ENCODE results near the gene DSTYK. TPM values are rescaled to one million over a fixed set of nuclear protein-coding genes. Genes with fewer than 3 reads are reported as not detected.

The DSTYK gene
- total RNA-seq, 2 experiments from 2014 or later, result 13.9 to 15.3 TPM

DNA sequence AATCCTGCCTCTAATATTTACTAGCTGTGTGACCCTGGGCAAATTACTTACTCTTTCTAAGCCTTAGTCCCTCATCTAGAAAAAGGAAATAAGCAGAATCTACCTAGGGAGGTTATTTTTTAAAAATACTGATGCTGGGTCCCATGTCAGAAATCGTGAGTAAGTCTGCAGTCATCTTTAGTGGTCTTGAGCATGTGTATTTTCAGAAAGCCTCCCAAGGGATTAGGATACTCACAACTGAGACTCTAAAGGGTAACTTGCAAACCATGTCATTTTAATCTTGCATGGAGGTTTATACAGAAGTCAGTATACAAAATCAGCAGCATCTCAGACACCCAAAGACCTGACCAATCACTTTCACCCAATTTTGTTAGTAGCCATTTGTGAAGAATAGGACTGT, 43.2 kb downstream of the DSTYK start:
- ATAC-seq (ENCODE audit: poor library complexity) (no peak), DNase-seq (no peak)
- no peak overlapping the region for H3K4me3 ChIP-seq (ENCODE audit: low read length)
- Mint-ChIP-seq H3K4me3 (no peak overlapping the region), H3K27ac (no peak overlapping the region), H3K27me3 (no peaks in the 10 kb centered on the region), H3K36me3 (ENCODE audit: low read depth) (peaks cover 88% of the 10 kb centered on the region), H3K9me3 (no peaks in the 10 kb centered on the region), H3K4me1 (ENCODE audit: low read depth) (peaks cover 23% of the 10 kb centered on the region)
- H3K27ac ChIP-seq (ENCODE audit: low read depth in 1 of 2, low read length in 2 of 2), result no peak overlapping the region
- H3K36me3 ChIP-seq (ENCODE audit: insufficient read depth, low read length), result peaks cover 43% of the 10 kb centered on the region
- ChIA-PET POLR2A (interaction anchor here (0.6 kb wide), 1 partner anchor 28 kb away, joined by 3 read pairs; no protein-coding TSS in a partner anchor), CTCF (no interaction called here)
- intact Hi-C loops (cut with DNase I, micrococcal nuclease), result no loop called here
- H3K27me3 ChIP-seq (ENCODE audit: control insufficient read depth in 1 of 2, insufficient read depth in 2 of 2, low read length in 2 of 2), result no peaks in the 10 kb centered on the region
- no peaks in the 10 kb centered on the region for H3K9me3 ChIP-seq (ENCODE audit: control insufficient read depth in 1 of 2, insufficient read depth in 1 of 2, low read length in 2 of 2)
- TF ChIP-seq, protein P1, sequence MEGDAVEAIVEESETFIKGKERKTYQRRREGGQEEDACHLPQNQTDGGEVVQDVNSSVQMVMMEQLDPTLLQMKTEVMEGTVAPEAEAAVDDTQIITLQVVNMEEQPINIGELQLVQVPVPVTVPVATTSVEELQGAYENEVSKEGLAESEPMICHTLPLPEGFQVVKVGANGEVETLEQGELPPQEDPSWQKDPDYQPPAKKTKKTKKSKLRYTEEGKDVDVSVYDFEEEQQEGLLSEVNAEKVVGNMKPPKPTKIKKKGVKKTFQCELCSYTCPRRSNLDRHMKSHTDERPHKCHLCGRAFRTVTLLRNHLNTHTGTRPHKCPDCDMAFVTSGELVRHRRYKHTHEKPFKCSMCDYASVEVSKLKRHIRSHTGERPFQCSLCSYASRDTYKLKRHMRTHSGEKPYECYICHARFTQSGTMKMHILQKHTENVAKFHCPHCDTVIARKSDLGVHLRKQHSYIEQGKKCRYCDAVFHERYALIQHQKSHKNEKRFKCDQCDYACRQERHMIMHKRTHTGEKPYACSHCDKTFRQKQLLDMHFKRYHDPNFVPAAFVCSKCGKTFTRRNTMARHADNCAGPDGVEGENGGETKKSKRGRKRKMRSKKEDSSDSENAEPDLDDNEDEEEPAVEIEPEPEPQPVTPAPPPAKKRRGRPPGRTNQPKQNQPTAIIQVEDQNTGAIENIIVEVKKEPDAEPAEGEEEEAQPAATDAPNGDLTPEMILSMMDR (IDR thresholded peaks at IDR 0.05), result no peak
- no peaks in the 10 kb centered on the region for H3K4me1 ChIP-seq (ENCODE audit: insufficient read depth, low read length)

DNA sequence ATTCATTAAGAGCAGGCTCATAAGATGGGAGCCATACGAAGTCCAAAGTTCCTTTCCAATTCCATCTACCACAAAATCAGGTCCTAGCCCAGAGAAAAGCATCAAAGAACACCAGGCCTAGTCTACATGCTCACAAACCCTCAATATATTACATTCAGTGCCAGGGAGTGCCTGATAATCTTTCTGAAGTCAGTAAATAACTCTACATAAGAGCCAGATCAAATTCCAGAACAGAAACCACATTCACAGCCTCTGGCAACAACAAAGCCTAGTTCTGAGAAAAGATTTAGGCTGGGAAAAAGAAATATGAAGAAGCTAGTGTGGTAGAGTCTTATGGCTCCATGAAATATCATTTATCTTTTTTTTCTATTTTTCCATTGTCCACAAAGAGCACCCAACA, 49.2 kb downstream of the DSTYK start:
- no peaks in the 10 kb centered on the region for H3K27me3 Mint-ChIP-seq
- H3K27ac ChIP-seq (ENCODE audit: low read depth in 1 of 2, low read length in 2 of 2), result no peak overlapping the region
- H3K9me3 Mint-ChIP-seq, result peaks cover 3% of the 10 kb centered on the region
- H3K4me1 Mint-ChIP-seq (ENCODE audit: low read depth), result peaks cover 6% of the 10 kb centered on the region
- H3K36me3 Mint-ChIP-seq (ENCODE audit: low read depth), result peaks cover 97% of the 10 kb centered on the region
- no peaks in the 10 kb centered on the region for H3K9me3 ChIP-seq (ENCODE audit: control insufficient read depth in 1 of 2, insufficient read depth in 1 of 2, low read length in 2 of 2)
- ChIA-PET POLR2A (no interaction called here), CTCF (no interaction called here)
- ATAC-seq (ENCODE audit: poor library complexity) (no peak), DNase-seq (no peak)
- TF ChIP-seq, protein P1 (IDR thresholded peaks at IDR 0.05), result no peak
- no peaks in the 10 kb centered on the region for H3K27me3 ChIP-seq (ENCODE audit: control insufficient read depth in 1 of 2, insufficient read depth in 2 of 2, low read length in 2 of 2)
- intact Hi-C loops (cut with DNase I, micrococcal nuclease), result no loop called here
- no peaks in the 10 kb centered on the region for H3K4me1 ChIP-seq (ENCODE audit: insufficient read depth, low read length)
- H3K36me3 ChIP-seq (ENCODE audit: insufficient read depth, low read length), result peaks cover 80% of the 10 kb centered on the region
- no peak overlapping the region for H3K4me3 ChIP-seq (ENCODE audit: low read length)
- H3K27ac Mint-ChIP-seq, result no peak overlapping the region
- no peak overlapping the region for H3K4me3 Mint-ChIP-seq

DNA sequence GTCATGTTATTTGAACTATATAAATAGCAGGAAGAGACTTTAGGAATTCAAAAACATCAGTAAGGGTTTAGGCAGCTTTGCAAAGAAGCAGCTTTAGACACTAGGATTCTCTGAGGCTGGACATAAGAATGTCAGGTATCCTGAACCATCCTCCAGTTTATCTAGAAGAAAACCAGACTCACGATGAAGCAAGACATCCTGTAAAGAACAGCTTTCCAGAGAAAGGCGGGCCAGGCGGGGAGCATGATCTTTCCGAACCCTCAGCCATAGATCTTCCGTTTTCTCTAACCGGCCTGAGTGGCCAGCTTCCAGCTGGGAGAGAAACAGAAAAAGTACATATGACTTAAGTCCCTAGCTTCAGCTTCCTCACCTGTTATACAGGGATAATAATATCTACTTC, 50.4 kb downstream of the DSTYK start:
- Histone ChIP-seq H3K9me3 (ENCODE audit: control insufficient read depth in 1 of 2, insufficient read depth in 1 of 2, low read length in 2 of 2) (peaks cover under 1 to 2% of the 10 kb centered on the region in 2 experiments), H3K27me3 (ENCODE audit: control insufficient read depth in 1 of 2, insufficient read depth in 2 of 2, low read length in 2 of 2) (no peaks in the 10 kb centered on the region), H3K4me1 (ENCODE audit: insufficient read depth, low read length) (no peaks in the 10 kb centered on the region), H3K4me3 (ENCODE audit: low read length) (no peak overlapping the region), H3K27ac (ENCODE audit: low read depth in 1 of 2, low read length in 2 of 2) (no peak overlapping the region), H3K36me3 (ENCODE audit: insufficient read depth, low read length) (peaks cover 83% of the 10 kb centered on the region)
- Mint-ChIP-seq H3K4me1 (ENCODE audit: low read depth) (no peaks in the 10 kb centered on the region), H3K27me3 (no peaks in the 10 kb centered on the region), H3K36me3 (ENCODE audit: low read depth) (peaks cover 97% of the 10 kb centered on the region), H3K27ac (no peak overlapping the region), H3K4me3 (no peak overlapping the region), H3K9me3 (peaks cover 3% of the 10 kb centered on the region)
- no peak for ATAC-seq (ENCODE audit: poor library complexity)
- TF ChIP-seq, protein P1 (IDR thresholded peaks at IDR 0.05), result no peak
- DNase-seq, result no peak
- POLR2A ChIA-PET, result no interaction called here
- CTCF ChIA-PET, result no interaction called here
- intact Hi-C loops (cut with DNase I, micrococcal nuclease), result no loop called here

All from CD4-positive, alpha-beta T cell (primary cell).